Measurements from ENCODE around the gene TRDMT1.

The TRDMT1 gene

GRCh38 chr10:17209302-17209701, 7.8 kb upstream of the TRDMT1 start:
- no peak for DNase-seq

- no peak for DNase-seq
Observed at GRCh38 chr10:17208476-17208875, 7.0 kb upstream of the TRDMT1 start.

GRCh38 chr10:17206210-17206709, 4.8 kb upstream of the TRDMT1 start:
- peak; percentile 49 to 55 for DNase-seq

- no peak for DNase-seq
Observed at GRCh38 chr10:17203416-17203815, 1.9 kb upstream of the TRDMT1 start.

GRCh38 chr10:17202999-17203398, 1.5 kb upstream of the TRDMT1 start:
- no peak for DNase-seq

GRCh38 chr10:17202506-17202905, 1.0 kb upstream of the TRDMT1 start:
- no peak for DNase-seq

- no peak for DNase-seq
Observed at GRCh38 chr10:17201794-17202116, 283 bp upstream of the TRDMT1 start.

- no peak for DNase-seq
Observed at GRCh38 chr10:17200001-17200911, 1.2 kb downstream of the TRDMT1 start.

- DNase-seq: no peak
Observed at GRCh38 chr10:17199351-17199804, 2.1 kb downstream of the TRDMT1 start.

- no peak for DNase-seq
Observed at GRCh38 chr10:17196573-17196972, 4.9 kb downstream of the TRDMT1 start.

- no peak for DNase-seq
Observed at GRCh38 chr10:17196045-17196444, 5.4 kb downstream of the TRDMT1 start.

- no peak for DNase-seq
Observed at GRCh38 chr10:17195083-17195482, 6.4 kb downstream of the TRDMT1 start.

GRCh38 chr10:17190602-17191001, 10.9 kb downstream of the TRDMT1 start:
- DNase-seq: no peak

- no peak for DNase-seq
Observed at GRCh38 chr10:17188644-17189172, 12.8 kb downstream of the TRDMT1 start.

- no peak for DNase-seq
Observed at GRCh38 chr10:17185873-17186272, 15.6 kb downstream of the TRDMT1 start.

- no peak for DNase-seq
Observed at GRCh38 chr10:17183110-17183509, 18.4 kb downstream of the TRDMT1 start.

- DNase-seq: no peak
Observed at GRCh38 chr10:17181751-17182150, 19.7 kb downstream of the TRDMT1 start.

GRCh38 chr10:17181110-17181509, 20.4 kb downstream of the TRDMT1 start:
- DNase-seq: no peak

- no peak for DNase-seq
Observed at GRCh38 chr10:17179002-17179401, 22.5 kb downstream of the TRDMT1 start.

GRCh38 chr10:17178006-17178405, 23.5 kb downstream of the TRDMT1 start:
- no peak for DNase-seq

GRCh38 chr10:17177014-17177413, 24.5 kb downstream of the TRDMT1 start:
- DNase-seq: no peak

- no peak for DNase-seq
Observed at GRCh38 chr10:17176091-17176490, 25.4 kb downstream of the TRDMT1 start.

GRCh38 chr10:17175551-17175950, 25.9 kb downstream of the TRDMT1 start:
- no peak for DNase-seq

- DNase-seq: no peak
Observed at GRCh38 chr10:17174626-17175025, 26.8 kb downstream of the TRDMT1 start.
